ENCODE results near the gene SH3PXD2A.

The SH3PXD2A gene

GRCh38 chr10:103876155-103876554, 20.8 kb upstream of the SH3PXD2A start:
- no peak for DNase-seq (ENCODE audit: low read depth in 2 of 2)

DNA sequence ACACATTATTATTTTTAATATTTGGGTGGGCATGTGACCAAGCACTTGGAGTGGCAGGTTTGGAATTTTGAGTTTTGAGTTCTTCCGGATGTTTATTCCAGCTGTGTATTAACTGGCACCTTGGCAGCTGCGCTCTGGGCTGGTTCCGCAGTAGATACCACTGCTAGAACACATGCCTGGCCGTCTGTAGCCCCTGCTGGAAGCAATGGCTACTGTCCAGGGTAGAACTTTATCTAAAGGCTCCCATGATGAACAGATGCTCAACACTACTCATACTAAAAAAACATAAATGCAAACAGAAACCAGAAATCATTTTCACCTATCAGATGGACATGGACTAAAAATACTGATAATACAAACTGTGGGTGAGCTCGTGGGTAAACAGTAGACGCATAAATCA, 19.4 kb upstream of the SH3PXD2A start:
- no peak for DNase-seq (ENCODE audit: low read depth in 2 of 2)

GRCh38 chr10:103872137-103872931, 17.0 kb upstream of the SH3PXD2A start:
- no peak for DNase-seq (ENCODE audit: low read depth in 2 of 2)

DNA sequence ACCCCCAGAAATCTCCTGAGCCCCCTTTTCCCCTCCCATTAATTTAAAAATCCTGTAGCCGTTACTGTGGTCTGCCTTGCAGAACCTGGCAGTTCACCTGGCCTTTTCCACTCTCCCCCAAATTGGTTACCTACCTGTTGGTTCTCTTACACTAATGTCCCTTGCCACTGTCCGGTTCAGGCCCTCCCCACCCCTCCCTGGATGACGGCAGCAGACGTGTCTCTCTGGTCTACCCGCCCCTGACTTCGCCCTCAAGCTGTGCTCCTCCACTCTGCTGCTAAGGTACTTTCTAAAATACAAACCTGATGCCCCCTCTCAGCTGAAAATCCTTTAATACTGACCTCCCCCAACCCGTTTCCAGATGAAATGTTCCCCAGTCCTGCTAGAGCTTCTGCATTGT, 15.6 kb upstream of the SH3PXD2A start:
- no peak for DNase-seq (ENCODE audit: low read depth in 2 of 2)

DNA sequence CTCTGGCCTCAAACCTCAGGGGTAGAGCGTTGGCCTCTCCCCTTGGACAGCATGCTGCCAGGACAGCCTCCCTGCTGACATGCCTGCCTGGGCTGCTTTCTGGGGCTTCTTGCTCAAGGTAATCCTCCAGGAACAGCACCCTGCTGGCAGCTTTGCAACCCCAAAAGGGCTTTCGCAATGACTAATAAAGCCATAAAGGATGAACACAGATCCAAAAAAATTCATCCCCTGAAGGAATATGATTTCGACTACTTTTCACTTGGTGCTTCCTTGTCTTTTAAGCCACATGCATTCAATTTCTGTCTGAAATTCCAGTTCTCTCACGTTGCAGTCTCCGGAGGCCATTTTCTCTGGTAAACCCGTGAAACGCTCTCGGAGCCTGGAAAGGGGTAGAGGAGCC, 15.1 kb upstream of the SH3PXD2A start:
- DNase-seq (ENCODE audit: low read depth in 2 of 2): no peak

GRCh38 chr10:103869336-103869735, 14.0 kb upstream of the SH3PXD2A start:
- no peak for DNase-seq (ENCODE audit: low read depth in 2 of 2)

DNA sequence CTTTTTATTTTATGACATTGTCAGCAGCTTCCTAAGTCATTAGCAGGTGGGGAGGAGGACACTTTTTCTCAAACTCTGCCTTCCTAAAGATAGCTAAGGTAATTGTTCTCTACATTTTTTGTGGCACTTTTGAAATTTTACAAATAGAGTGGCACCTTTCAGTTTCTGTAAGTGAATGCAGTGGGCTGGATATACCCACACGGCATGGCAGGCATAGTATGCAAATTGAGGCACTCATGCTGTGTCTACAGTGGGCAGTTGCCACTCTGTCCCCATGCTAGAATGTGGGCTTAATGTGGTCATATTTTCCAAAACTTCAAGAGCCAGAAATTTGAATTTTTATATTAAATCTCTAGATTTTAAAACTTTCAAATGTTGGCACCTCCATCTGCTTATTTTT, 12.8 kb upstream of the SH3PXD2A start:
- no peak for DNase-seq (ENCODE audit: low read depth in 2 of 2)

DNA sequence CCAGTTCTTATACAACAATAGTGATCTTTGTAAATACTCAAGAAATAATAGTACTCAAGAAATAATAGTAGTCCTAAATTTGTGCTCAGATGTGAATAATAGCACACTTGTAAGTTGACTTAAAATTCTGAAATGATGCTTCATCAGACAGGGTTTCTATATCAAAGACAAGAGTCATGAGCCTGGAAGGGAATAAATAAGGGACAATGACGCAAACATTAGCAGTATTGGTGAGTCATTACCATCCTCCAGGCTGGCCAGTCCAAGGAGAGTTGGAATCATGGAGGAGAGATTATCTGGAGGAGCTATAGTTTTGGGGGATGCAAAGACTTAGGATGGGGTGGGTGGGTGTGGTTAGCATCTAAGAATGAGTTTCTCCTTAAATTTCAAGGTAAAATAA, 6.1 kb upstream of the SH3PXD2A start:
- DNase-seq (ENCODE audit: low read depth in 2 of 2): no peak

DNA sequence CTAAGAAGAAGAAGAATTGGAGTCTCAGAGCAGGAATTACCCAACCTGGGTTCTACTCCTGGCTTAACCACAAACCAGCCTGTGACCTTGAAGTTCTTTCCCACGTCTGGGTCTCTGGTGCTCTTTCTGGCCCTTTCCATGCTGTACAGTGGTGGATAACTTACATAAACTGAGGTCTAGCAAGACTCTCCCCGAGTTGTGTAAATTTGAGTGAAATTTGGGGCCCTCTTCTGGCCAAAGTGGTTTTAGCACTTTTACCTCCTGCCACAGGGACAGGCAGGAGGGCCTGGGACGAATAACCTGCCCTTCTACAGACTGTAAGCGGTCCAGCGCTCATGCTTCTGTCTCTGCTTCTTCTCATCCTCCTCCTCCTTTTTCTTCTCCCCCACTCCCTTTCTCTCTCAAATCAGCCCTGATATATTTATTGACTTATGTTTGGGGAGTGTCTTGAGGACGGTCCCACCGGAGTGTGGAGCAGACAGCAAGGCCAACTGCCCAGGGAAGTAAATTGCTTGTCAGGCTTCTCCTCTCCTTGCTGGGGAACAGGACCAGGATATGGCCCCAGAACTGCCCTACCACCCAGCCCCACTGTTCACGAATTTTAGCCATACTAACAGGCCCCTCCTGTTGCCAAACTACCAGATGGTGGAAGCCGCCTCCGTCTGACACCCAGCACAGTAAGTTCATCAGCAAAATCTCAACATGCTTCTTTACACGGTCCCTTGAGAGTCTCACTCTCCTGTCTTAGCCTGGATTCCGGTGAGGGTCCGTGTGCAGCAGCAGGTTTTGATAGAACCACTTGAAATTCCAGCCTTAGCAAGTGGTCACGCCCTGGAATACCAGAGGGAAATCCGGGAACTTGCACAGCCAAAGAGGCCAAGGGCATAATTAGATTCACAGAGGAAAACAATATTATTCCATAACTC, 4.0 kb upstream of the SH3PXD2A start:
- peak in 1 of 2 donors; percentile 16 for DNase-seq (ENCODE audit: low read depth in 2 of 2)

DNA sequence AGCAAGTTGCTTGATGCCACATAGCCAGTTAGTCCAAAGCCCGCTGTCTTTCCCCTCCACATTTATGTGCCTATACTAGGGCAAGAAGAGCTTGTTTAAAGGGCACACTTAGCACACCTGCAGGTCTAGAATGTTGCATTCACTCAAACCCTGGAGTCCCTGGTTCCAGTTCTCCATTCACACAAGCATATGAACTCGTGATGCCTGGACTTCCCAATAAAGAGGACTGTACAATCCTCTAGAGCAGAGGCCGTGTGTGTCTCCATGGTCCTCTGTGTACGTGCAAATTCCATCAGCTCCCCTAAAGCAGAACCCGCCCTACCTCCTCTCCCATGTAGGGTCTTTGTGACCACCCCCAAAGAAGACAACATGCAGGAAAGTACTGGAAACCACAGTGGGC, 3.0 kb upstream of the SH3PXD2A start:
- DNase-seq (ENCODE audit: low read depth in 2 of 2): no peak

DNA sequence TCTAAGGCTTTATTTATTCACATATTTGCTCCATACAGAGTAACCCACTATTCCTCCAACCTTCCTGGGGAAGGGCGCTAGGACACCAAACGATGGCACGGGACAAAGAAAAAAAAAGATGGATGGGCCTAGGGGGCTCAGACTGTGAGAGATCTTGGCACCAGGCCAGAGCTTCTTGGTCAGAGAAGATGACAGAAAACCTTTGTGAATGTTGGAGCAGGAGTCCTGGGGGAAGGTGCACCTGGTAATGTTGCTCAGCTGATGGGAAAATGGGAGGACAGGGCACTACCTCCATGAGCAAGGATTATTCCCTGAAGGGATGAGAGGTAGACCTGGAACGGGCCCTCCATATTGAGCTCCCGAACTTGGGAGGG, 1.4 kb upstream of the SH3PXD2A start:
- DNase-seq (ENCODE audit: low read depth in 2 of 2): no peak

- no peak for DNase-seq (ENCODE audit: low read depth in 2 of 2)
Measured at GRCh38 chr10:103855852-103856796, 748 bp upstream of the SH3PXD2A start.

DNA sequence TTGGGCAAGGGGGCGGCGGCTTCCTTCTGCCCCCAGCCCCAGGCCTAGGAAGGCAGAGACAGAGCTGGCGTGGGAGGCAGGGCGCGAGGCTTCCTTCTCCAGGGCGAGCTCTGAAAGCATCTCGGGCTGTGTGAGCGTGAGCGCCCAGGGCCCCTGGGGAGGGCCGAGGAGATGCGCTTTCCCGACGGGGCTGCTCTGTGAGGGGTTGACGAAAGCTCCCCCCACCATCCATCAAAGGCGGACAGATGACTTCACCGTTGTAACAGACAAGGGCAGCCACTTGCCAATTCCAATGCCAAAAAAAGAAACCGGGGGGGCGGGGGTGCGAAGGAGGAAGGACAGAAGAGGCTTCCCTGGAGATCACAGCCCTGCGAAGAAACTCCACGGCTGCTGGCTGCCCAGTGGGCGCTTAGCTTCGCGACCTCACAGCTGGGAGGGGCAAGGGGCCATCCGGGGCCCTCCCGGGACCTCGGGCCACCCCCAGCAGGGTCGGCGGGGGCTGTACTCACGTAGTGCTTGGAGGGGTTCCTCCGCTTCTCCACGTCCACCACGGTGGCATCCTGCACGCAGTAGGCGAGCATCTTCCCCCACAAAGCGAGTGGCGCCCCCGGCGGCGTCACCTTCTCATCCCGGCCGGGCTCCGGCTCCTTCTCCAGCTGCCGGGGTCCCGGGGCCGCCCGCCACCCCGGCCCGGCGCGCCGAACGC, 537 bp downstream of the SH3PXD2A start:
- no peak for DNase-seq (ENCODE audit: low read depth in 2 of 2)

GRCh38 chr10:103854265-103854685, 1.1 kb downstream of the SH3PXD2A start:
- DNase-seq (ENCODE audit: low read depth in 2 of 2): no peak

DNA sequence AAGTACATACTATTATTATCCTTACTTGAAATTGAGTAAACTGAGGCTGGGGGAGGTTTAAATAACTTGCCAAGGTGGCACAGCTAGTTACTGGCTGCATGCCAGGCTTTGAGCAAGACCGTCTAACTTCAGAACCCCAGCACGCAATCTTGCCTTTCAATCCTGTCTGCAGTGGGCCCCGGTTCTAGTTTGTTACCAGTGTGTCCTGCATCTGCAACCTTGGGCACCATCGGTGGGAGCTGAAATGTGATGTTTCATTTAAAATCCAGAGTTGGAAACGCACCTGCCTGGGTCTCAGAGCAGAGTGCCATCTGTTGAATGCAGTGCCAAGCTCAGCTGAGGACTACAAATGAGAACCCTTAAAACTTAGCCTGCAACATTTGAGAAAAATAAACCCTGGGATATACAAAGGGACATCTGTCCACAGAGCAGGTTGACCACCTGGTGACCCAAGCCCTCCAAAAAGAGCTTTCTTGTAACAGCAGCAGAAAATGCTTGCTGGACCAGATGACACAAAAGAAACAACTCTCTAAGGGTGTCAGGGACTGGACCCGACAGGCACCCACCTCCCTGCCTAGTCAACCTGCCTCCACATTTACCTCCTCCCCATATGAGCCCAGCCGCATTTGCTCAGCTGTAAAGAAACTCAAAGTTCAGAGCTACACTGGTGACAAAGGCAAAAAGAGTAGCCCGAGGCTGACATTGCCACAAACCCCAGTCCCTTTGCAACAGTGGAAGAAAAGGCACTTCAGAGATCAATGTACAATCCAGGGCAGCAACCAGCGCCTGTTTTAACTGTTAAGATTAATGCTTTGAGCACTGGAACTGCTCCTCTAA, 1.7 kb downstream of the SH3PXD2A start:
- DNase-seq (ENCODE audit: low read depth in 2 of 2): no peak

DNA sequence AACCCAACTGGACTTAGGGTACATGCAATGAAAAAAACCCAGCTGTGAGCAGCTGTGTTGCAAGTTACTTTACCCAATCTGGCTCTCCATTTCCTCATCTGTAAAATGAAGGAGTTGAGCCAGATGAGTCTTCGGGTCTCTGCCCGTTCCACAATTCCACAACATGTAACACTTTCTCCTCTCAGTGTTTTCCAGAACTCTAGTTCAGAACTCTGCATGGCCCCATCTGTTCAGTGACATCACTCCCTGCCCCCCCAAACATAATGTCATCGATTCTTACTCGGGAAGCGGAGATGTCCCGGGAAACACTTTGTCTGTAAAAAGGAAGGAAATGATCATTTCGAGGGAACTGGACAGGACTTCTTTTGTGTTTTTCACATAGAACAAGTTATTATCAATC, 2.5 kb downstream of the SH3PXD2A start:
- DNase-seq (ENCODE audit: low read depth in 2 of 2): no peak

DNA sequence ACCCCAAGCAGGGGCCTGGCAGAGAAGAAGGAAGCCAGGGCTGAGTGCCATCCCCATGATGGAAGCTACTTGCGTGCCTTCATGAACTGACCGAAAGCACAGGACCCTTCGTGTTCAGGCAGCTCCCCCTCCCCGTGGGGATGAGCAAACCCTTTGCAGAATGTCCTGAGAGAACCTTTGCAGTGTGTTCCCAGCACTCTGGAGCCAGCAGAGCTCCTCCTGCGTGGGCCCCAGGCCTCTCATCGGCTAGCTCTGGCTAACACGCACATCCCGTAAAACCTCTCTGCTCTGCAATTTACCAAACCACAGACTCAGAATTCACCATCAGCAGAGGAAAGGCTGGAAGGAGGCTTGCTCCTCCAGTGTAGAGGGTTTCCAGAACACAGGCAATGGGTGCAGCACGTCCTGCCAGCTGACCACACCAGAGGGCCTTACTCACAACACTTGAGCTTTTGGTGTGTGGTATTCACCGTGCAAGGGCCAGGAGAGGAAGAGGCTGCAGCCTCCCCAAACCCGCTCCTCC, 3.1 kb downstream of the SH3PXD2A start:
- DNase-seq (ENCODE audit: low read depth in 2 of 2): no peak

GRCh38 chr10:103851261-103851660, 4.1 kb downstream of the SH3PXD2A start:
- no peak for DNase-seq (ENCODE audit: low read depth in 2 of 2)

GRCh38 chr10:103850572-103850895, 4.8 kb downstream of the SH3PXD2A start:
- no peak for DNase-seq (ENCODE audit: low read depth in 2 of 2)

DNA sequence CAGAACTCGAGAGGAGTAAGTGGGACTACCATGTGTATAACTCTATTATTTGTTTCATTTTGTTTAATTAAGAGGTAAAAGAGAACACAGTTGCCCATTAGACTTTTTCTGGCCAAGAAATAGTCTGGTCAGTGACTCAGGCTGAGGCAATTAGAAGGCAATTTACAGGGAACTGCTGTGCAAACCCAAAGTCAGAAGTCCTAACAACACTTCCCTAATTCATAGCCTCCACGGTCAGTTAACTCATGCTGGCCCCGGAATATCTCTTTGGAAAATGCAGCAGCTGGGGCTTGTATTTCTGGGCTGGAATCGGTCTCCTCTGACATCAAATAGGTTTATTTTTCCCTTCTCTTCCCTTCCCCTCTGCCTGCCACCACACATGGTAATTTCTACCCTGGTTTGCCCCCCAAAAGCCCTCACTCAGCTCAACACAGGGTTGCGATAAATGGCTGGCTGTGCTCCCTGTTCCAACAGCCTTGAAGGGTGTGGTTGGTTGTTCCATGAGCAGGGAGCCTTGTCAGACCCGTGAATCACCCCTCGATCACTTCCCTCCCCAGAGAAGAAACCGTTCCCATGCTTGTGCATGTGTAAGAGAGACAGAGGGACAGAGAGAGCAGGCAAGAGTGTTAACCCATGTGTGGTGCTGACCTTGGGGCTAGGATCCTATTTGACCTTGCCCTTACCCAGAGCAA, 5.3 kb downstream of the SH3PXD2A start:
- DNase-seq (ENCODE audit: low read depth in 2 of 2): no peak

All from stimulated activated CD8-positive, alpha-beta memory T cell treated with anti-CD3 and anti-CD28 coated beads, Interleukin-15, amount 100 ng/mL, for 4 hours (primary cell).